HFF-Myc (cell line): ENCODE data around the gene SLC25A12.
"Not testable (repeated sequence)": the region's sequence is repeated elsewhere in the genome, so short reads cannot be mapped to it uniquely, and the experiment has no call there.

Experiments used
- DNase-seq: peaks from one replicate; pipeline ENCODE4 v3.0.0-alpha.2; 2011; ENCODE audit warnings: low read depth; ENCODE audit errors: extremely low read depth
- H3K4me3 ChIP-seq: replicated peaks from 2 replicates; pipeline ENCODE4 v1.5.1; 2011; ENCODE audit warnings: low read depth, mild to moderate bottlenecking, control low read depth, low read length
- CTCF ChIP-seq: IDR thresholded peaks from 2 replicates; pipeline ENCODE4 v1.5.1; 2012; ENCODE audit warnings: mild to moderate bottlenecking, low read depth, low read length, control low read depth; ENCODE audit errors: missing control alignments

Gene SLC25A12

GRCh38 chr2:171910494-171910893 is 16.4 kb upstream of the SLC25A12 start:
- DNase-seq, result no peak
- TF ChIP-seq CTCF, result no peak

DNA sequence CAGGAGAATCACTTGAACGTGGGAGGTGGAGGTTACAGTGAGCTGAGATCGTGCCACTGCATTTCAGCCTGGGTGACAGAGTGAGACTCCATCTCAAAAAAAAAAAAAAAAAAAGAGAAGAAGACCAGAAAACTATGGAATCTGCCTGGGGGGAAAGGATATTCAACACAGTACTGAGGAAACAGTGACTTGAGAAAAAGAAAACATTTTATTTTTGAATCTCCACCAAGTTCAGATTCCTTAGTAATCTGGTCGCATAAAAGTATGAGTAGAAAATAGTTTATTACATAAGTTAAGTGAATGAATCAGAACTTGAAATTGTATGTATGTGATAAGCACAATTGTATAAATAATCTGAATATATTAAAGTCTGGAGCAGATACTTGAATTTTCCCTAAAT is 15.2 kb upstream of the SLC25A12 start:
- no peak for TF ChIP-seq CTCF
- no peak overlapping the region for H3K4me3 ChIP-seq
- no peak for DNase-seq

More at GRCh38 chr2:171910494-171910893, 16.4 kb upstream of the SLC25A12 start:
- H3K4me3 ChIP-seq, result no peak overlapping the region

- DNase-seq, result no peak
- no peak for TF ChIP-seq CTCF
- no peak overlapping the region for H3K4me3 ChIP-seq
Measured at GRCh38 chr2:171908235-171908634, 14.2 kb upstream of the SLC25A12 start.

- no peak for TF ChIP-seq CTCF
- no peak overlapping the region for H3K4me3 ChIP-seq
- DNase-seq, result no peak
Measured at GRCh38 chr2:171902840-171903420, 8.9 kb upstream of the SLC25A12 start.

DNA sequence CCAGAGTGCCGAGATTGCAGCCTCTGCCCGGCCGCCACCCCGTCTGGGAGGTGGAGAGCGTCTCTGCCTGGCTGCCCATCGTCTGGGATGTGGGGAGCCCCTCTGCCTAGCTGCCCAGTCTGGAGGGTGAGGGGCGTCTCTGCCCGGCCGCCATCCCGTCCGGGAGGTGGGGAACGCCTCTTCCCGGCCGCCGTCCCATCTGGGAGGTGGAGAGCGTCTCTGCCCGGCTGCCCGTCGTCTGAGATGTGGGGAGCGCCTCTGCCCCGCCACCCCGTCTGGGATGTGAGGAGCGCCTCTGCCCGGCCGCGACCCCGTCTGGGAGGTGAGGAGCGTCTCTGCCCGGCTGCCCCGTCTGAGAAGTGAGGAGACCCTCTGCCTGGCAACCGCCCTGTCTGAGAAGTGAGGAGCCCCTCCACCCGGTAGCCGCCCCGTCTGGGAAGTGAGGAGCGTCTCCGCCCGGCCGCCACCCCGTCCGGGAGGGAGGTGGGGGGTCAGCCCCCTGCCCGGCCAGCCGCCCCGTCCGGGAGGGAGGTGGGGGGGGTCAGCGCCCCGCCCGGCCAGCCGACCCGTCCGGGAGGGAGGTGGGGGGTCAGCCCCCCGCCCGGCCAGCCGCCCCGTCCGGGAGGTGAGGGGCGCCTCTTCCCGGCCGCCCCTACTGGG is 5.7 kb upstream of the SLC25A12 start:
- H3K4me3 ChIP-seq, DNase-seq: not testable (repeated sequence)

GRCh38 chr2:171895786-171896185 is 1.7 kb upstream of the SLC25A12 start:
- no peak overlapping the region for H3K4me3 ChIP-seq
- no peak for DNase-seq
- TF ChIP-seq CTCF, result no peak

DNA sequence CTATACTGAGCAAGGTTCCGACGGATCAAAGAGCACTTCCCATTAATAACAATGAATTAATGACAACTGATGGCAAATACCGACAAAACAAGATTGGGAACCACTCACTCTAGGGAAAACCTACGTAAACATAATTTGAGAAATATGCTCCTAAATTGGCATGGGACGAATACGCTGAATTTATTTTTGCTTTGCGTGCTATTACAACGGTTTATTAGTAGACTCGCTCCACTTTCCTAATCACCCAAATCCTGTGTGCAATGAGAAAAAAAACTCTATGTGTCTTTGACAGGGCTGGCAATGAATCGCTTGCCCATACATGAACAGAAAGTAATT is 536 bp upstream of the SLC25A12 start:
- no peak for TF ChIP-seq CTCF
- peak overlapping the region; percentile 68 for H3K4me3 ChIP-seq
- no peak for DNase-seq
